GF-D8 (cell line): ENCODE data around the gene ZFAND3.

Experiments used
- DNase-seq: peaks from one replicate; lab custom pipeline; 2025; lab: John Stamatoyannopoulos, UW

Gene ZFAND3

GRCh38 chr6:38170666-38171355, 351.3 kb downstream of the ZFAND3 start:
- DNase-seq: no peak

GRCh38 chr6:38171997-38172738, 352.6 kb downstream of the ZFAND3 start:
- no peak for DNase-seq

- DNase-seq: no peak
These were observed 353.3 kb downstream of the ZFAND3 start for GRCh38 chr6:38172739-38173410.

GRCh38 chr6:38173909-38174308, 354.4 kb downstream of the ZFAND3 start:
- DNase-seq: no peak

- no peak for DNase-seq
These were observed 354.8 kb downstream of the ZFAND3 start for GRCh38 chr6:38174315-38174714.

- no peak for DNase-seq
These were observed 355.4 kb downstream of the ZFAND3 start for GRCh38 chr6:38174806-38175495.

GRCh38 chr6:38175786-38176185, 356.3 kb downstream of the ZFAND3 start:
- DNase-seq: no peak

- DNase-seq: no peak
These were observed 357.5 kb downstream of the ZFAND3 start for GRCh38 chr6:38176797-38177751.

- no peak for DNase-seq
These were observed 358.5 kb downstream of the ZFAND3 start for GRCh38 chr6:38177882-38178583.

- DNase-seq: no peak
These were observed 359.0 kb downstream of the ZFAND3 start for GRCh38 chr6:38178584-38178886.

- DNase-seq: no peak
These were observed 359.8 kb downstream of the ZFAND3 start for GRCh38 chr6:38179300-38179699.

- no peak for DNase-seq
These were observed 360.4 kb downstream of the ZFAND3 start for GRCh38 chr6:38179794-38180430.

GRCh38 chr6:38180586-38180985, 361.1 kb downstream of the ZFAND3 start:
- DNase-seq: no peak

- DNase-seq: no peak
These were observed 362.9 kb downstream of the ZFAND3 start for GRCh38 chr6:38182426-38182825.

- no peak for DNase-seq
These were observed 364.5 kb downstream of the ZFAND3 start for GRCh38 chr6:38183856-38184584.

- no peak for DNase-seq
These were observed 365.1 kb downstream of the ZFAND3 start for GRCh38 chr6:38184585-38185080.

- DNase-seq: no peak
These were observed 365.7 kb downstream of the ZFAND3 start for GRCh38 chr6:38185244-38185643.

GRCh38 chr6:38185752-38186151, 366.2 kb downstream of the ZFAND3 start:
- DNase-seq: no peak

- DNase-seq: no peak
These were observed 367.8 kb downstream of the ZFAND3 start for GRCh38 chr6:38187325-38187724.
